ENCODE results near the gene WDFY3.
"Not testable (repeated sequence)": the region's sequence is repeated elsewhere in the genome, so short reads cannot be mapped to it uniquely, and the experiment has no call there.

WDFY3 gene

DNA sequence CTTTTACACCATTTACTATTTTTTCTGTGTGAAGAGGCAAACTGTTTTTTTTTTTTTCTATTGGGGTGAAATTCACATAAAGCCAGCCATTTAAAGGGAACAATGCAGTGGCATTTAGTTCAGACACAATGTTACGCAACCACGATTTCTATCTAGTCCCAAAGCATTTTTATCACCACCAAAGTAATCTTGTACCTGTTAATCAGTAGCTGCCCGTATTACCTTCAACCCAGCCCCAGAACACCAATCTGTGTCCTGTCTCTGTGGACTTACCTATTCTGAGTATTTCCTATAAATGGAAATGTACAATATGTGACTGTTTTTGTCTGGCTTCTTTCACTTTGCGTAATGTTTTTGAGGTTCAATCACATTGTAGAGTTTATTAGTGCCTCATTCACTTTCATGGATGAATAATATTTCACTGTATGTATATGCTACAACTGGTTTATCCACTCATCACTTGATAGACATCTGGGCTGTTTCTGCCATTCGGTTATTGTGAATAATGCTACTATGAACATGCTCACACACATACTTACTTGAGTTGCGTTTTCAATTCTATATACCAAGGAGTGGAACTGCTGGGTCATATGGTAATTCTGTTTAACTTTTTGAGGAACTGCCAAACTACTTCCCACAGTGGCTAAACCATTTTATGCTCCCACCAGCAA lies 267.4 kb downstream of the WDFY3 start:
- DNase-seq, result no peak

DNA sequence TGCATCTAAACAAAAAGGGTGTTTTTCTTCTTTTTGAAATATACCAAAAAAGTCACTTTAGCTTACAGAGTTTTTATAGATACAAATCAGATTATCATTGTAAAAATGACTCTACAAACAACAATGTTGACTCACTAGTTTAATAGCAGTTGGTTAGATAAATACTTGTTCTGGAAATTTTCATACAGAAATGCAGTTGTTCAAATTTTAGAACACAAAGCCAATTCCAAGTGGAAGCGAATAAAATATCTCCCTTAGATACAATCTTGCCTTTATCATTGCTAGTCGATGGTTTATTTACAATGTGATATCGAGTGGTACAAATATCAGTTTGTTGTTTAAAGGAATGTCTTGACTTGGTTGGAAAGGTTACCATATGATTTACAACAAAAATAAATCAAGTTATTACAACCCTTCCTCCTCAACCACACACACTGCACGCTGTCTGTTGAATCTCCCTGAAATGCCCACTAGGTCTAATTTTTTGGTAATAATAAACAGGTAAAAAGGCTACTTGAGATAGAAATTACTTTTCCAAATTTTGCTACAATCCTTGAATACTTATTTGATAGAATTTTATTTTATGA lies 268.8 kb downstream of the WDFY3 start:
- no peak for DNase-seq

DNA sequence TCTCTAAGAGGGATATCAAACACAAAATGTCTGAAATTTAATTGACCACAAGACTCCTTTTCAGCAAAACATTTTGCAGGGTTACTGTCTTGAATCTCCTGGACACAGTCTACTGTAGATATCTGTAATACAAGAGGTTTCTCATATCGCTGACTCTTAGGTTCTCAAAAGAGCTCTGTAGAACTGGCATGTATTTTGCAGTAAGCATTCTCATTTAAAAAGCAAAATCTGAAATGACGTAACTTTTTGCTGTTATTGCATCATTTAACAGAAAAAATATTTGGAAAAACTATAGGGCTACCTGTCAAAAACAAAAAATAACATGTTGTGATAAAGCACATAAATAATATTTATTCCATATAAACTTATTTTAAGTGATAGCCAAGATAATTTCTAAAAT lies 269.3 kb downstream of the WDFY3 start:
- no peak for DNase-seq

DNA sequence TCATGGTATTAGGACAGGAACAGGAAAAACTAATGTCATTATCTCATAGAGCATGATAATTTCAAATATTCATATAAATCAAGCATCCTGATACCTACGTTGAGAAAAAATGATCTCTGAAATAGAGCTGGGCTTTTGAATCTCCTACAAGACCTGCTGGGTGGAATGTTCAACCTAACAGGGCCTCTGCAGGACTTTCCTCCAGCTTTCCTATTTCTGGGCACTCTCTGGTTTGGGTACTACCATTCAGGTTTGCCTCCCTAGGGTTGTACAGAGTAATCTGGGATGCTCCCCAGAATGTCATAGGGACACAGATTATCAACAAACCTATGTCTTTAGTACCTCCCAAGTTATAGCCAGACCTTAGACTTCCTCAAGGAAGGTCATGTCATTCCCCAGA lies 274.7 kb downstream of the WDFY3 start:
- DNase-seq, result no peak

DNA sequence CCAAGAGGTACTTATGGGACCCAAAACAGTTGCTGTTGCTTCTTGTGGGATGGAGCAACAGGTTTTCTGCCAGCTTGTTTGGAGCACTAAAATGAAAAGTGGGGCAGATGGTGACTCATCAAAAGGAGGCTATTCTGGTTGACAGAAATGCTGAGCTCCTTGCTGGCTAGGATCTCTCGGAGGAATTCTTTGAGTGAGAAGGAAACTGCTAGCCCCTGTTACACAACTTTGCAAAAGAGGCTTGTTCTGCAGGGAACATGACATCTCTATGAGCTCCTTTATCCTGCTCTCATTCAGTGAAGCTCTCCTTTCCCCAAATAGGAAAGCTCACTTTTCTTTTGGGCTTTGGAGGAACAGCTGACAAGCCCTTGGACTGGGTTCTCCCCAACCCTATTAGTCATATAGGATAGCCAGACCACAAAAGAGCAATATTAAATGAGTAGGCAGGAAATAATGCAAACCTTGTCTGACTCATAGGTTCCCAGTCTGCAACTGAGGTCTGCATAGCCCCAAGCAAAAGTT lies 275.3 kb downstream of the WDFY3 start:
- no peak for DNase-seq

DNA sequence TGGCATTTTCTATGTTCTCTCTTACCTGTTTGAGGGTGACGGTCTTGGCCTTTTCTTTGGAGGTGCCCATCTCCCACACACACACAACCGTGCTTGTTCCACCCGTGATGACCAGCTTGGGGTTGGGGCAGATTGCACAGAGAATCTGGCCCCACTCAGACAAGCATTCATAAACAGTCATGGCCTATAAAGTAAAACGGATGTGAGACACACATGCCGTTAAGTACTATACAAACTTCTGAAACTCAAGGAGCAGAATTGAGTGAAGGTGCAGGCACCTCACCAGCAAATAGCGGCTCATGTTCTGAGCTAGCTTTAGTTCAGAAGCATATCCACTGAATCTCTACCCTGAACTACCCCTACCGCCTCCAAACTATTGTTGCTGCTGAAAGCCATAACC lies 276.0 kb downstream of the WDFY3 start:
- DNase-seq, result no peak

DNA sequence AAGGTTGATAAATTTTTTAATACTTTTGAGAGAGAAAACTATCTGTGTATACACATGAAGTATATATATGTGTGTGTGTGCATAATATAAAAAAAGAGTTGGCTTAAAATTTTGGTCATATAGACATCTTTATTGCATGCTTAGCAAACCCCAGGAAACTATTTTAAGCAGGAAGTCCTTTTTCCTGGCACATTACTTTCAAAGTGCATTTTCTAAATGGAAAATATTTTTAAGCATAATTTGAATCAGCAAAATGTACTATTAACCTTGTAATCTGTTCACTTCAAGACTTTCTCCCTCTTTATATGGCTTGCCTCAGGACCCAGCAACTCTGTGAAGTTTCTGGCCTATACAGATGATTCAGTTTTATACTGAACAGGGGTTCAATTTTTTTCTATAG lies 277.3 kb downstream of the WDFY3 start:
- DNase-seq, result no peak

DNA sequence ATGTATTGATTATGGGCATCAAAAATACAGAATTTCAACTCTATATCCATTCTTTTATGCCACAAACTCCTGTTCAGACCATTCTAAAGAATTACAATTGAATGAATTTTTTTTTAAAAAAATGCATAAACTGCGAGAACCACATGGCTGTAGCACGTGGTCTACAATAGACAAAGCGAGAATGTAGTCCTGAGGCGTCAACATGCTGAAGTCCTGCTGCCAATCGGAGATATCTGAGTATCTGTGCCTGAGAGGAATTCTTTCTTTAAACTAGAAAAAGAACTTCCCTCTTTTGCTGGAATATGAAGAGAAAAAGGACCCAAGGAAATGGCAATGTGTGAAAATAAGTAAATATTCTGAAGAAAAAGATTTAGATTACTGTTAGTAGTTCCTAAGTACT lies 277.9 kb downstream of the WDFY3 start:
- no peak for DNase-seq

DNA sequence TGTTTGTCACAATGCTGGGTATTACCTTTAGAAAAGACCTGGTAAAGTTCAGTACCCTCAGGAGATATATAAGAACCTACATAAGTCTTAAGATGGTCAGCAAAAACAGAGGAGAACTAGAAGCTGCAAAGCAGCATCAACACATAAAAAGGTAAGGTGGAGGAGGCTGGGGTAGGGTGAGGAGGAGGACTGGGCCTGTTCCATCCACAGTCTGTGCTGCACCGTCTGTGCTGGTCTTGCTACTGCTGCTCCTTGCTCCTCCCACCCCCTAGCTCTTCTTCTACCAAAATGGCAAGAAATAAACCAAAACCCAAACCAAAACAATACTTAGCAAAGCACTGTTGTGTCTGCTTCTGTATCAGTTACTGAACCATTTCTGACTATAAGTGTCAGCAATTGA lies 281.4 kb downstream of the WDFY3 start:
- no peak for DNase-seq

DNA sequence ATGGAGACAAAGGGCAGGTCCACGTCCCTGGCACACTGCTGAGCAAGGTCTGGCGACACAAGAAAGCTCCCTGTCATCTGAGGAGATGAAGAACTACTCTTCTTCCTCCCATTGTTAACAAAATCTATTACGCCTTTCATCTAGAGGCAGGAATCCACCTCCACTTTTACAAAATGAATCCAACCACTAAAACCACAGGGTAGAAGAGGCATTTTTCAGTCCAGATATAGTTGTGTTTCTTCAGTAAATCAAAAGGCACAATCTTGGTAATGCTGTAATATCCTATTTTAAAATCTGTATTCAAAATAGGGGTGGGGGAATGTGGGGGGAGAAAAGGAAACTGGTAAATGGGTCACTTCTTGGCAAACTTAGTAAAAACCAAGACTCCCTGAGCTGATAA lies 282.1 kb downstream of the WDFY3 start:
- no peak for DNase-seq

DNA sequence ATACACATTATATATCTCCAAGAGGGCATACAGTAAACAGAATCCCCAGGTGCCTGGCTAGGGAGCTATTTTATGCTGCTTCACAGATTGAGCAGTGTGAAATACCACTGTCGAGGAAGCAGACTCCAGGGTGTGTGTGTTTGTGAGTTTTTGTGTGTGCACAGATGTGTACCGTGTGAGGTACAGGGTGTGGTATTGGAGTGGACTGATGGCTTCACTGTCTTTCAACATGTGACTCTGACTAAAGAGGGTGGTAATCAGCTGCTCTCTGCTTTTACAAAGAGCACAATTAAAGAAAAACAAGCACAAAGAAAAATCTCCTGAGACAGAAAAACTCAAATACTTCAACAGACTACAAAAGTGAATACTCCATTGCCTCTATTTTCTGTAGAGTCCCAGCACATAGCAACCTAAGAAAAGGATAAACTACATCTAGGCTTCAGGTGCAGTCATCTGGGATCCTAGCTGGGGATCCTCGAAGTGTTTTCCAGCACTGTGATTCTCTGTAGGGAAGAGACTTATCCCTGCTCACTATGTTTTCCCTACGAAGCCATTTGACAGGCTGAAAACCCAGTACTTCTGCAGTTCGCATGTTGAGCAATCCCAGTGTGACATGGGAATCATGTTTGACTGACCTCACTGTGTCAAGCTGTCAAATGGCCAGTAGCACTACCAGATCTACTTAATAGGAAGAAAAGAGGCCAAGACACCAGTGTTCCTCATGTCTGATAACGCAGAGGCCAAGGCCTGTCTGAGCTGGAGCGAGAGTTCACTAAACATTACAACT lies 283.2 kb downstream of the WDFY3 start:
- no peak for DNase-seq

DNA sequence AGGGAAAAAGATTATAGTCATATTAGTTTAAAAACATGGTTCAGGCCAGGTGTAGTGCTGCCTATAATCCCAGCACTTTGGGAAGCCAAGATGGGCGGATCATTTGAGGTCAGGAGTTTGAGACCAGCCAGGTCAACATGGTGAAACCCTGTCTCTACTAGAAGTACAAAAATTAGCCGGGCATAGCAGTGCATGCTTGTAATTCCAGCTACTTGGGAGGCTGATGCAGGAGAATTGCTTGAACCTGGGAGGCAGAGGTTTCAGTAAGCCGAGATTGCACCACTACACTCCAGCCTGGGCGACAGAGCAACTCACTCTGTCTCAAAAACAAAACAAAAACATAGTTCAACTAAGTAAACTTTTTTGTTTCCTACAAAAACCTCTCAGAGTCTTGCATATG lies 283.8 kb downstream of the WDFY3 start:
- DNase-seq, result not testable (repeated sequence)

DNA sequence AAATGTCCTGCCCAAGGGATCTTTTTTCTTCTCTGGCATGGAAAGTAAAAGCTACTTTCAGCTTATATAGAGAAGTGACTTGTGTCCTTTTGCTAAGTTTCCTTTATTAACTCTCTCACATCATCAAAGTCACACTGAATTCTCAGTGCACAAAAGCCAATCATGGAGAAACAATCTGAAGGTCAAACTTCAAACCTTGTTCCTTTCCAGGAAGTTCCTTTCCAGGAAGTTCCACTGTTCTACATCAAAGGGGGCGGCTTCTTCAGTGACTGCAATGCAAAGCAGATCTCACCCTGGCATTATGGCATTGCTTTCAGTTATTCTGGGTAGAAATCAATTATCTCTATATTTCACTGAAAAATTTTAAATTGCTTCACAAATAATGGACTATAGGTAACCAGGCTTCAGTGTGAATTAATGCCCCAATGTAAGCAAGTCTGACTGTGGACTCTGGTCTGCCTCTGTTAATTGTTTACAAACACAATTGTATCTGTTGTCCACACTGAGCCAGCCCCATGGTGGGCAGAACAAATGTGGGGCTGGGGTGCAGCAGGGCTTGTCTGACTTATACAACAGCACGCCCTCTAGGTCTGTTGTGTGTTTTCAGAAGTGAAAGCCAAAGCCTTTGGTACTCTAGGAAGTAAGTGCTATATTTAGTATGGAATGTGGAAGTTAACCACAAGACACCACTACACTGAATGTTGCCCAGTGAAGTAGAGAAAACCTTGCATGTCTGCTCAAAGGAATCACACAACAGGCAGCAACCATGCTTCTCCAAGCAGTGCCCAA lies 284.8 kb downstream of the WDFY3 start:
- no peak for DNase-seq

DNA sequence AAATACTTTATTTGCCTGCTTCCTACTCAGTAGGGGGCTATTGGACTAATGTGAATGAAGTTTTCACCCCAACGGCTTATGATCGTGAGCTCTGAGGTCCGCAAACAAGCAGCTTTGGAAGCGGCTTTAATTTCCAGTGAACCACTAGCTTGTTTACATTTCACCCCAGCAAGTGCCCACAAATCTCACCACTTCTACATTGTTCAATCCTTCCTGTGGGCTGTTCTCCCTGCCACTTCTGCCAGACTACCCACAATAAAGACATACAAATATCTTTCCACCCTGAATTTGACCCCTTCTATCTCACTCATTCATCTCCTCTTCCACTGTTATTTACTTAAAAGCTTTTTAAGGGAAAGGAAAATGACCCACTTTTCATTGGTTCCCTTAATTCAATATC lies 285.5 kb downstream of the WDFY3 start:
- no peak for DNase-seq

DNA sequence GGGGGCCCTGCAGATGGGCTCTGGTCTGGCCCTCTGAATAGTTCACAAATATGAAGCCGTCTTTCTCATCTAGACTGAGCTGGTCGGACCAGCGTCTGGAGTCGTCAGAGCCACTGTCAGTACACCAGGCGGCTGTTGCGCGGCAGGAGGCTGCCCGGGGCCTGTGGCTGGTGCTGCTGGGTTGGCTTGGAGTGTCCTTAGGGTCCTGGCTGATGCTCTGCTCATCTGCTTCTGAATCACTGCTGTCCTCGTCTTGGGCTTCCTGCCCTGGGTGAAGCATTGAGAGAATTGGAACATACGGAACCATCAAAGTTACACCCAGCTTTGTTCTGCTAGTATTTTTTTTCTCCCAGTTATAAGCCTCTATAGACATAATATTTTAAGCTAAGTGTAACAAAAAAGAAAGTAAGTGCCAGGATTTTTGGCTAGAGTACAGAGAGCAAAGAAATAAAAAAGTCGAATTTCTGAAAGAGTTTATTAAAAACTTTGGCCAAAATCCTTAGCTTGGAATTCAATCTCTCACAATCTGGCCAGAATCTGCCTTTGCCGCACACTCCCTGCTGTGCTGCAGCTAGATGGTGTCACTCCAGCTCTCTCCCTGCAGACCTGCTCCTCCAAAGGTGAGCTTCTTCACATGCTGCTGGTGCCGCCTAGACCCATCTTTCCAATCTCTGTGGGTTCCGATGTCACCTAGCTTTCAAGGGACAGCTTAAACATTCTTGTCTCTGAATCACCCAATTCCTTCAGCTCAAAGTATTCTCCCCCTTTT lies 287.3 kb downstream of the WDFY3 start:
- DNase-seq, result no peak

DNA sequence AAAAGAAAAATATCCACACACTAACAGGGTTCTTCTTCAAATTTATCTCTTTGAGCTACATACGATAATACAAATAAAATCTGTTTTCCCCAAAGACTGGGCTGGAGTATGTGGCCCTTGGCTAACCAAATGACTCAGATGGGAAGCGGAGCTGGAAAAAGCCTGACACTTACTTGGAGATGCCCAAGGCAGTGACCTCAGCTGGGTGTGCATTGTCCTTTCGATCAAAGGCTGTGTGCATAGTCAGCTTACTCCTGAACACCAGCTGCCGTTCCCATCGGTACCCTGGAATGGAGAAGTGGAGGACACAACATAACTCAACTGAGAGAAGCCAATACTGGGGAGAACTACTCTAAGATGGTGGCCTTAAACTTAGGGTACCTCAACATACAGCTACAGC lies 288.5 kb downstream of the WDFY3 start:
- DNase-seq, result no peak

DNA sequence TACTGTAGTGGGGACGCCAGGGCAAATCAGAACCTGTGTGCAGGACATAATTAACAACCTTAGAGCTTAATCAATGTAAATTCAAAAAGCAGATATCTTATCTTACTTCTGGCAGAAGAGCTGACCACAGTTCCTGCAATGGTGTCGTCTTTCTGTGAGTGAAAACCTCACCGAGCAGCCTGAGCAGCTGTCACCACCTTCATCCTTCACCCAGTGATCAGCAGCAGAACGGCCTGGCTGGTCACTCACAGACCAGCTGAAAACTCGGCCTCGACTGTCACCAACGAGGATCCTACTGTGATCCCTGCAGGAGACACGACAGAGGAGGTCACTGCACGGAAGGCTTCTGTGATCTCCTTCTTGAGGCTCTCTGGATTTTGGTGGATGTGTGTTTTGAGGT lies 289.4 kb downstream of the WDFY3 start:
- no peak for DNase-seq

DNA sequence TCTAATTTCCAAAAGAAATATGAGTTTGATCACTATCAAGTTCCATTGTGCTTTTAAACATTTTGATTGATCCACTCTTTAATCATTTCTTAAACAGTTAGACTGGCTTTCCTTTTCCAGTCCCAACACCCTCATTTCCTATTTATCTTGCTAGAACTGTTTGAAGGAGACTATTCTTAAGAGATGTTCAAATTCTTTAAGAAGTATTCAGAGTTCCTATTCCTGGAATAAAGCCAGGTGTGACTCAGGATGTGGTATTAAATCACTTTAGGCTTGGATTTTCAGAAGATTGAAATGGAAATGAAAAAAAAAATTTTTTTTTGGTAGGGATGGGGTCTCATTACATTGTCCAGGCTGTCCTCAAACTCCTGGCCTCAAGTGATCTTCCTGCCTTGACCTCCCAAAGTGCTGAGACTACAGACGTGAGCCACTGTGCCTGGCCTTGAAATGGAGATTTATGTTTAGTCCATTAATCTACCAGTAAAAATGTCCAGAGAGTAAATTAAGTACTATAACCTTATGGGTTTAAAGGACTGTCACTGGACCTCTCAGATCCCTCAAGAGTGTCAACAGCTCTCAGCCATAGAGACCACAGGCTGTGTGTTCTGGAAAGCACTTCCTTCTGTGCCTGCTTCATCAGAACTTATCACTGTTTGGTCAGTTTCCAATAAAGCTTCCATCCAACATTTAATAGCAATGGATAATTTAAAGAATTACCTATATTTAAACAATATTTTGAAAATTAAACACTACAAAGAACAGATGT lies 292.8 kb downstream of the WDFY3 start:
- DNase-seq, result no peak

DNA sequence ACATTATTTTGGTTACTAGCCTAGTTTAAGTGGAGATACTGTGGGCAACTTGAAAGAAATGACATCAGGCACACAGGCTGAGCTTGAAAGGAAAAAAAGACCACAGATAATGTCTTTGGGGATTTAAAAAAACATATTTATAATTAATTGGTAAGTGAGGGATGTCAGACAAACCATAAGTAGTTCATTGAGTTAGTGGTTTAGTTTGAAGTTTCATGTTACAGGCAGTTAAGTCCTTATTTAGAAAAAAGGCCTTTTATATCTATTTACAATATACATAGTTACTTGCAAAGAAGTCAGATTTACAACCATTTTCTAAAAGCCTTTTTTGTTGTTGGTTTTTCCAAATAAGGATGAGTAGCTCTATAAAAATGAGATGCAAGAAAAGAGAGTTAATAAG lies 294.3 kb downstream of the WDFY3 start:
- no peak for DNase-seq

DNA sequence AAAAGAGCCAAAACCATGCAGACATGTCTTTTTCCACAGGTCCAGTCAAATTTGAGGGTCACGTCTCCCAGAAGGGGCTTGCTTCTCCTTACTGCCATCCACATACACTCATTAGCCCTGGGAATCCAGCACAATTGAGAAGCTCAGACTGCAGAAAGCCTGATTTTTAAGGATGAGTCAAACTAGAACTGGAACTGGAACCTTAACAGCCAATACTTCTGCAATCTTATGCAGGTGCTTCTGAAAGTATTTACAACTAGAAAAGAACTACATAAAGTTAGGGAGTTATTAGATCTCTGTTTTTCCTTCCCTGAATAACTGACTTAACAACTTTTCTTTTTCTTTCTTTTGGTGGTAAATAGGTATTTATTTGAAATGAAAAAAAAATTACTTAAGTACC lies 297.3 kb downstream of the WDFY3 start:
- no peak for DNase-seq

DNA sequence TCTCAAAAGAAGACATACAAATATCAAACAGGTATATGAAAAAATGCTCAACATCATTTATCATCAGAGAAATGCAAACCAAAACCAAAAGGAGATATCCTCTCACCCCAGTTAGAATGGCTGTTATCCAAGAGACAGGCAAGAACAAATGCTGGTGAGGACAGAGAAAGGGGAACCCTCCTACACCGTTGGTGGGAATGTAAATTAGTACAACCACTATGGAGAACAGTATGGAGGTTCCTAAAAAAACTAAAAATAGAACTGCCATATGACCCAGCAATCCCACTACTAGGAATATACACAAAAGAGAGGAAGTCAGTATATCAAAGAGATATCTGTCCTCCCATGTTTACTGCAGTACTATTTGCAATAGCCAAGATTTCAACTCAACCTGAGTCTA lies 300.1 kb downstream of the WDFY3 start:
- no peak for DNase-seq

DNA sequence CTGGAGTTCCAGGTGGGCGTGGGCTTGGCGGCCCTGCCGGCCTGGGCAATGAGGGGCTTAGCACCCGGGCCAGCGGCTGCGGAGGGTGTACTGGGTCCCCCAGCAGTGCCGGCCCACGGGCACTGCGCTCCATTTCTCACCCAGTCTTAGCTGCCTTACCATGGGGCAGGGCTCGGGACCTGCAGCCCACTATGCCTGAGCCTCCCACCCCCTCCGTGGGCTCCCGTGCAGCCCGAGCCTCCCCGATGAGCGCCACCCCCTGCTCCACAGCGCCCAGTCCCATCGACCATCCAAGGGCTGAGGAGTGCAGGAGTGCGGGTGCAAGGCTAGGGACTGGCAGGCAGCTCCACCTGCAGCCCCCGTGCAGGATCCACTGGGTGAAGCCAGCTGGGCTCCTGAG lies 301.7 kb downstream of the WDFY3 start:
- not testable (repeated sequence) for DNase-seq
